Skeletal muscle satellite cell (primary cell): ENCODE data around the gene RNF213.
"Not testable (repeated sequence)": the region's sequence is repeated elsewhere in the genome, so short reads cannot be mapped to it uniquely, and the experiment has no call there.

Experiments used
- H3K27me3 ChIP-seq: 2 replicates; pipeline ENCODE4 v1.7.0; 2013; ENCODE audit warnings: low read length; ENCODE audit not compliant: control insufficient read depth, insufficient read depth
- H3K36me3 ChIP-seq: 2 replicates; pipeline ENCODE4 v1.7.0; 2013; ENCODE audit warnings: mild to moderate bottlenecking, control low read depth, low read length; ENCODE audit not compliant: insufficient read depth
- H3K4me1 ChIP-seq: 2 replicates; pipeline ENCODE4 v1.7.0; 2013; ENCODE audit warnings: low read length; ENCODE audit not compliant: control insufficient read depth, insufficient read depth
- H3K4me2 ChIP-seq: 2 replicates; pipeline ENCODE4 v1.7.0; 2013; ENCODE audit warnings: mild to moderate bottlenecking, low read length
- H3K4me3 ChIP-seq: 2 replicates; pipeline ENCODE4 v1.7.0; 2013; ENCODE audit warnings: low read length
- H3K9ac ChIP-seq: 2 replicates; pipeline ENCODE4 v1.7.0; 2013; ENCODE audit warnings: mild to moderate bottlenecking, low read depth, low read length, moderate library complexity
- H3K9me3 ChIP-seq: replicated peaks from 2 replicates; pipeline ENCODE4 v1.7.0; 2013; ENCODE audit warnings: mild to moderate bottlenecking, control low read depth, low read length

Gene RNF213

GRCh38 chr17:80395402-80396151 lies 134.9 kb downstream of the RNF213 start:
- peaks cover 43% of the 10 kb centered on the region for H3K36me3 ChIP-seq
- no peaks in the 10 kb centered on the region for H3K4me1 ChIP-seq
- no peak overlapping the region for H3K9ac ChIP-seq

GRCh38 chr17:80396157-80397033 lies 135.7 kb downstream of the RNF213 start:
- peaks cover 37% of the 10 kb centered on the region for H3K36me3 ChIP-seq
- H3K9ac ChIP-seq: no peak overlapping the region
- no peaks in the 10 kb centered on the region for H3K27me3 ChIP-seq

More at GRCh38 chr17:80395402-80396151, 134.9 kb downstream of the RNF213 start:
- no peak overlapping the region for H3K4me3 ChIP-seq
- no peaks in the 10 kb centered on the region for H3K9me3 ChIP-seq
- no peaks in the 10 kb centered on the region for H3K27me3 ChIP-seq
- no peak overlapping the region for H3K4me2 ChIP-seq

GRCh38 chr17:80397034-80397387 lies 136.4 kb downstream of the RNF213 start:
- no peaks in the 10 kb centered on the region for H3K27me3 ChIP-seq
- no peaks in the 10 kb centered on the region for H3K4me1 ChIP-seq
- H3K4me2 ChIP-seq: no peak overlapping the region
- no peaks in the 10 kb centered on the region for H3K9me3 ChIP-seq
- H3K9ac ChIP-seq: no peak overlapping the region
- no peak overlapping the region for H3K4me3 ChIP-seq
- peaks cover 32% of the 10 kb centered on the region for H3K36me3 ChIP-seq

More at GRCh38 chr17:80396157-80397033, 135.7 kb downstream of the RNF213 start:
- Histone ChIP-seq H3K4me2 (no peak overlapping the region), H3K9me3 (no peaks in the 10 kb centered on the region), H3K4me3 (no peak overlapping the region), H3K4me1 (no peaks in the 10 kb centered on the region)

- H3K4me1 ChIP-seq: no peaks in the 10 kb centered on the region
- no peak overlapping the region for H3K4me3 ChIP-seq
- no peak overlapping the region for H3K9ac ChIP-seq
- H3K36me3 ChIP-seq: peaks cover 27% of the 10 kb centered on the region
- H3K4me2 ChIP-seq: no peak overlapping the region
- no peaks in the 10 kb centered on the region for H3K9me3 ChIP-seq
- no peaks in the 10 kb centered on the region for H3K27me3 ChIP-seq
These were observed 137.0 kb downstream of the RNF213 start for GRCh38 chr17:80397686-80398085.

GRCh38 chr17:80401086-80401485 lies 140.4 kb downstream of the RNF213 start:
- H3K9me3 ChIP-seq, H3K4me1 ChIP-seq, H3K4me3 ChIP-seq, H3K36me3 ChIP-seq, H3K9ac ChIP-seq, H3K27me3 ChIP-seq, H3K4me2 ChIP-seq: not testable (repeated sequence)

GRCh38 chr17:80402102-80402501 lies 141.4 kb downstream of the RNF213 start:
- H3K4me3 ChIP-seq, H3K9me3 ChIP-seq, H3K4me2 ChIP-seq, H3K9ac ChIP-seq, H3K4me1 ChIP-seq, H3K36me3 ChIP-seq, H3K27me3 ChIP-seq: not testable (repeated sequence)

GRCh38 chr17:80402959-80403358 lies 142.3 kb downstream of the RNF213 start:
- Histone ChIP-seq H3K4me1 (no peaks in the 10 kb centered on the region), H3K9me3 (no peaks in the 10 kb centered on the region), H3K4me2 (no peak overlapping the region), H3K36me3 (no peaks in the 10 kb centered on the region), H3K9ac (no peak overlapping the region), H3K4me3 (no peak overlapping the region), H3K27me3 (peaks cover 6% of the 10 kb centered on the region)

- Histone ChIP-seq H3K9me3 (no peaks in the 10 kb centered on the region), H3K4me2 (no peak overlapping the region), H3K4me3 (no peak overlapping the region), H3K9ac (no peak overlapping the region), H3K27me3 (peaks cover 11% of the 10 kb centered on the region), H3K4me1 (no peaks in the 10 kb centered on the region), H3K36me3 (no peaks in the 10 kb centered on the region)
These were observed 145.5 kb downstream of the RNF213 start for GRCh38 chr17:80406146-80406545.

- H3K4me1 ChIP-seq, H3K4me2 ChIP-seq, H3K9ac ChIP-seq, H3K36me3 ChIP-seq, H3K4me3 ChIP-seq, H3K9me3 ChIP-seq: not testable (repeated sequence)
- peaks cover 11% of the 10 kb centered on the region for H3K27me3 ChIP-seq
These were observed 147.3 kb downstream of the RNF213 start for GRCh38 chr17:80407917-80408316.

- Histone ChIP-seq H3K36me3 (no peaks in the 10 kb centered on the region), H3K27me3 (peaks cover 18% of the 10 kb centered on the region), H3K9me3 (no peaks in the 10 kb centered on the region), H3K4me2 (no peak overlapping the region), H3K4me3 (no peak overlapping the region), H3K9ac (no peak overlapping the region), H3K4me1 (peaks cover 3% of the 10 kb centered on the region)
These were observed 148.2 kb downstream of the RNF213 start for GRCh38 chr17:80408872-80409271.

- H3K9me3 ChIP-seq: no peaks in the 10 kb centered on the region
- H3K4me2 ChIP-seq: no peak overlapping the region
- H3K36me3 ChIP-seq: no peaks in the 10 kb centered on the region
- H3K9ac ChIP-seq: no peak overlapping the region
- H3K4me1 ChIP-seq: peaks cover 10% of the 10 kb centered on the region
- H3K4me3 ChIP-seq: no peak overlapping the region
- peaks cover 23% of the 10 kb centered on the region for H3K27me3 ChIP-seq
These were observed 149.0 kb downstream of the RNF213 start for GRCh38 chr17:80409626-80410025.
